ENCODE measurements around the gene UBE2F. TPM values are rescaled to one million over a fixed set of nuclear protein-coding genes. Genes with fewer than 3 reads are reported as not detected.

UBE2F gene
- total RNA-seq, 2 experiments from 2014 or later = 96.5 to 99.5 TPM

- Mint-ChIP-seq H3K36me3 (ENCODE audit: low read depth) (peaks cover 23% of the 10 kb centered on the region), H3K27me3 (no peaks in the 10 kb centered on the region), H3K4me3 (no peak overlapping the region), H3K27ac (no peak overlapping the region), H3K9me3 (no peaks in the 10 kb centered on the region), H3K4me1 (ENCODE audit: low read depth) (no peaks in the 10 kb centered on the region)
- CTCF ChIA-PET = no interaction called here
- TF ChIP-seq CTCF (IDR thresholded peaks at IDR 0.05) = no peak
- intact Hi-C loops (cut with micrococcal nuclease) = no loop called here
- POLR2A ChIA-PET = interaction anchor here (1.2 kb wide), 1 partner anchor 8 kb away, joined by 4 read pairs; the partner anchor contains the start of gene ESPNL
- DNase-seq (no peak), ATAC-seq (no peak)
Observed at GRCh38 chr2:238091436-238092060, 124.7 kb downstream of the UBE2F start.

Other genes with a start within 250 kb of the UBE2F start
- under 1 TPM; 0.52 to 0.87 TPM for gene RBM44, start 168.2 kb upstream of the UBE2F start, total RNA-seq
- gene RAMP1, start 107.4 kb upstream of the UBE2F start, total RNA-seq = 1 to 10 TPM; 1.0 to 1.4 TPM
- 10 to 100 TPM; 77.9 to 93.2 TPM for gene SCLY, start 94.0 kb downstream of the UBE2F start, total RNA-seq
- under 1 TPM; 0.11 to 0.27 TPM for gene ESPNL, start 133.3 kb downstream of the UBE2F start, total RNA-seq
- gene KLHL30, start 171.7 kb downstream of the UBE2F start, total RNA-seq = not detected
- gene ERFE, start 192.0 kb downstream of the UBE2F start, total RNA-seq = 1 to 10 TPM in 1 of 2 experiments, under 1 TPM in 1; 0.99 to 1.0 TPM
- 10 to 100 TPM; 42.1 to 43.3 TPM for gene ILKAP, start 236.7 kb downstream of the UBE2F start, total RNA-seq